HG03064 (cell line): ENCODE measurements around the gene POLA2.

Experiments
- ATAC-seq: cut with Tn5 transposase; IDR thresholded peaks from one replicate; pipeline ENCODE4 v1.9.1; 2021; ENCODE audit warnings: low read depth; ENCODE audit not compliant: unreplicated experiment

Gene POLA2

GRCh38 chr11:65305501-65306268 is 43.9 kb downstream of the POLA2 start:
- ATAC-seq, result no peak

- ATAC-seq, result no peak
These were observed 45.8 kb downstream of the POLA2 start for GRCh38 chr11:65307298-65308229.

GRCh38 chr11:65308281-65308891 is 46.6 kb downstream of the POLA2 start:
- ATAC-seq, result no peak

- ATAC-seq, result no peak
These were observed 47.2 kb downstream of the POLA2 start for GRCh38 chr11:65309006-65309405.

- ATAC-seq, result no peak
These were observed 48.5 kb downstream of the POLA2 start for GRCh38 chr11:65310215-65310614.

GRCh38 chr11:65310736-65311135 is 49.0 kb downstream of the POLA2 start:
- no peak for ATAC-seq

GRCh38 chr11:65311170-65311678 is 49.5 kb downstream of the POLA2 start:
- ATAC-seq, result no peak

- no peak for ATAC-seq
These were observed 52.9 kb downstream of the POLA2 start, which contains the start of gene CDC42EP2 for GRCh38 chr11:65314501-65315203. Gene CDC42EP2 (plus strand): TSS chr11:65314866. CDS start chr11:65320899, 6,033 bp downstream.

GRCh38 chr11:65315204-65315865 is 53.6 kb downstream of the POLA2 start:
- ATAC-seq, result no peak

GRCh38 chr11:65315866-65316226 is 54.1 kb downstream of the POLA2 start:
- no peak for ATAC-seq

GRCh38 chr11:65316227-65317024 is 54.7 kb downstream of the POLA2 start:
- ATAC-seq, result no peak

GRCh38 chr11:65317025-65317786 is 55.4 kb downstream of the POLA2 start:
- ATAC-seq, result no peak

GRCh38 chr11:65320386-65321075 is 58.8 kb downstream of the POLA2 start:
- ATAC-seq, result no peak

GRCh38 chr11:65321076-65321475 is 59.3 kb downstream of the POLA2 start:
- no peak for ATAC-seq

- ATAC-seq, result no peak
These were observed 60.2 kb downstream of the POLA2 start for GRCh38 chr11:65321828-65322485.

- no peak for ATAC-seq
These were observed 62.1 kb downstream of the POLA2 start for GRCh38 chr11:65323813-65324212.

GRCh38 chr11:65325435-65325834 is 63.7 kb downstream of the POLA2 start:
- no peak for ATAC-seq
